Measurements from ENCODE around the gene CA5A. TPM values are rescaled to one million over a fixed set of nuclear protein-coding genes. Genes with fewer than 3 reads are reported as not detected.

Gene CA5A
- total and polyA plus RNA-seq, 2 of the 13 experiments (the other 11 are each of a cell fraction or from before 2014, with no cell fraction given), result 66.8 to 106 TPM

GRCh38 chr16:87860553-87861299 is 75.6 kb downstream of the CA5A start (continued):
- TF ChIP-seq, protein P1, sequence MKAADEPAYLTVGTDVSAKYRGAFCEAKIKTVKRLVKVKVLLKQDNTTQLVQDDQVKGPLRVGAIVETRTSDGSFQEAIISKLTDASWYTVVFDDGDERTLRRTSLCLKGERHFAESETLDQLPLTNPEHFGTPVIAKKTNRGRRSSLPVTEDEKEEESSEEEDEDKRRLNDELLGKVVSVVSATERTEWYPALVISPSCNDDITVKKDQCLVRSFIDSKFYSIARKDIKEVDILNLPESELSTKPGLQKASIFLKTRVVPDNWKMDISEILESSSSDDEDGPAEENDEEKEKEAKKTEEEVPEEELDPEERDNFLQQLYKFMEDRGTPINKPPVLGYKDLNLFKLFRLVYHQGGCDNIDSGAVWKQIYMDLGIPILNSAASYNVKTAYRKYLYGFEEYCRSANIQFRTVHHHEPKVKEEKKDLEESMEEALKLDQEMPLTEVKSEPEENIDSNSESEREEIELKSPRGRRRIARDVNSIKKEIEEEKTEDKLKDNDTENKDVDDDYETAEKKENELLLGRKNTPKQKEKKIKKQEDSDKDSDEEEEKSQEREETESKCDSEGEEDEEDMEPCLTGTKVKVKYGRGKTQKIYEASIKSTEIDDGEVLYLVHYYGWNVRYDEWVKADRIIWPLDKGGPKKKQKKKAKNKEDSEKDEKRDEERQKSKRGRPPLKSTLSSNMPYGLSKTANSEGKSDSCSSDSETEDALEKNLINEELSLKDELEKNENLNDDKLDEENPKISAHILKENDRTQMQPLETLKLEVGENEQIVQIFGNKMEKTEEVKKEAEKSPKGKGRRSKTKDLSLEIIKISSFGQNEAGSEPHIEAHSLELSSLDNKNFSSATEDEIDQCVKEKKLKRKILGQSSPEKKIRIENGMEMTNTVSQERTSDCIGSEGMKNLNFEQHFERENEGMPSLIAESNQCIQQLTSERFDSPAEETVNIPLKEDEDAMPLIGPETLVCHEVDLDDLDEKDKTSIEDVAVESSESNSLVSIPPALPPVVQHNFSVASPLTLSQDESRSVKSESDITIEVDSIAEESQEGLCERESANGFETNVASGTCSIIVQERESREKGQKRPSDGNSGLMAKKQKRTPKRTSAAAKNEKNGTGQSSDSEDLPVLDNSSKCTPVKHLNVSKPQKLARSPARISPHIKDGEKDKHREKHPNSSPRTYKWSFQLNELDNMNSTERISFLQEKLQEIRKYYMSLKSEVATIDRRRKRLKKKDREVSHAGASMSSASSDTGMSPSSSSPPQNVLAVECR (CRISPR knock-in tag; IDR thresholded peaks at IDR 0.05; ENCODE audit: borderline replicate concordance), result peak; percentile 71
- no peak; the same call in 1 of the 2 replicates for TF ChIP-seq ZNF326 (CRISPR knock-in tag; IDR thresholded peaks at IDR 0.05; ENCODE audit: borderline replicate concordance)
- 0 out of 2 replicates have a peak, but pooled peaks have one; percentile 22 for TF ChIP-seq ZNF34 (CRISPR knock-in tag; IDR thresholded peaks at IDR 0.05; ENCODE audit: borderline replicate concordance)
- peak; percentile 20; the same call in 1 of the 2 replicates for TF ChIP-seq ZNF556 (CRISPR knock-in tag; IDR thresholded peaks at IDR 0.05; ENCODE audit: borderline replicate concordance)
- no peak for TF ChIP-seq ZNF484 (CRISPR knock-in tag; IDR thresholded peaks at IDR 0.05; ENCODE audit: borderline replicate concordance, low read depth)
- TF ChIP-seq MXI1 (IDR thresholded peaks at IDR 0.05; ENCODE audit: borderline replicate concordance, low read depth, low read length), result peak; percentile 35; the same call in 1 of the 3 replicates
- 0 out of 2 replicates have a peak, but pooled peaks have one; percentile 15 for TF ChIP-seq RCOR2 (CRISPR knock-in tag; IDR thresholded peaks at IDR 0.05)
- TF ChIP-seq ZNF337 (CRISPR knock-in tag; IDR thresholded peaks at IDR 0.05; ENCODE audit: borderline replicate concordance, low read depth), result no peak
- TF ChIP-seq SOX5 (CRISPR knock-in tag; IDR thresholded peaks at IDR 0.05; ENCODE audit: borderline replicate concordance), result peak; percentile 62; the same call in 1 of the 2 replicates
- peak; percentile 60; the same call in 1 of the 2 replicates for TF ChIP-seq KLF11 (CRISPR knock-in tag; IDR thresholded peaks at IDR 0.05)
- TF ChIP-seq, protein P2, sequence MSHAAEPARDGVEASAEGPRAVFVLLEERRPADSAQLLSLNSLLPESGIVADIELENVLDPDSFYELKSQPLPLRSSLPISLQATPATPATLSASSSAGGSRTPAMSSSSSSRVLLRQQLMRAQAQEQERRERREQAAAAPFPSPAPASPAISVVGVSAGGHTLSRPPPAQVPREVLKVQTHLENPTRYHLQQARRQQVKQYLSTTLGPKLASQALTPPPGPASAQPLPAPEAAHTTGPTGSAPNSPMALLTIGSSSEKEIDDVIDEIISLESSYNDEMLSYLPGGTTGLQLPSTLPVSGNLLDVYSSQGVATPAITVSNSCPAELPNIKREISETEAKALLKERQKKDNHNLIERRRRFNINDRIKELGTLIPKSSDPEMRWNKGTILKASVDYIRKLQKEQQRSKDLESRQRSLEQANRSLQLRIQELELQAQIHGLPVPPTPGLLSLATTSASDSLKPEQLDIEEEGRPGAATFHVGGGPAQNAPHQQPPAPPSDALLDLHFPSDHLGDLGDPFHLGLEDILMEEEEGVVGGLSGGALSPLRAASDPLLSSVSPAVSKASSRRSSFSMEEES (CRISPR knock-in tag; IDR thresholded peaks at IDR 0.05), result peak; percentile 49
- peak; percentile 78 for TF ChIP-seq JUND (CRISPR knock-in tag; IDR thresholded peaks at IDR 0.05)
- TF ChIP-seq ZSCAN20 (CRISPR knock-in tag; IDR thresholded peaks at IDR 0.05; ENCODE audit: borderline replicate concordance), result no peak
- TF ChIP-seq MEF2D (CRISPR knock-in tag; IDR thresholded peaks at IDR 0.05), result peak; percentile 78; the same call in 1 of the 2 replicates
- no peak for TF ChIP-seq ZNF766 (CRISPR knock-in tag; IDR thresholded peaks at IDR 0.05; ENCODE audit: borderline replicate concordance)
- no peak for TF ChIP-seq ZNF564 (CRISPR knock-in tag; IDR thresholded peaks at IDR 0.05)
- TF ChIP-seq PRDM4 (CRISPR knock-in tag; IDR thresholded peaks at IDR 0.05; ENCODE audit: borderline replicate concordance), result no peak
- peak; percentile 48; the same call in 1 of the 2 replicates for TF ChIP-seq NR2C2 (CRISPR knock-in tag; IDR thresholded peaks at IDR 0.05; ENCODE audit: borderline replicate concordance)
- TF ChIP-seq ARHGAP35 (CRISPR knock-in tag; IDR thresholded peaks at IDR 0.05; ENCODE audit: borderline replicate concordance), result no peak
- TF ChIP-seq CENPX (CRISPR knock-in tag; IDR thresholded peaks at IDR 0.05), result no peak
- no peak for TF ChIP-seq ZBTB8A (CRISPR knock-in tag; IDR thresholded peaks at IDR 0.05; ENCODE audit: borderline replicate concordance, low read depth)
